ENCODE results near the gene BPGM. TPM values are rescaled to one million over a fixed set of nuclear protein-coding genes. Genes with fewer than 3 reads are reported as not detected.

BPGM gene
- total and polyA plus RNA-seq, 4 donors = 14.3 to 59.8 (median 19.5) TPM

GRCh38 chr7:134618756-134619530 is 27.7 kb upstream of the BPGM start:
- no peaks in the 10 kb centered on the region for H3K36me3 ChIP-seq (ENCODE audit: control insufficient read depth in 4 of 4, insufficient read depth in 4 of 4, low read length in 4 of 4)
- no peaks in the 10 kb centered on the region for H3K9me3 ChIP-seq (ENCODE audit: control insufficient read depth in 4 of 4, insufficient read depth in 3 of 4, low read length in 3 of 4)
- TF ChIP-seq CTCF (IDR thresholded peaks at IDR 0.05; ENCODE audit: control extremely low read depth, extremely low read depth) = no peak
- 63 to 78% methylated on average over 5 of the region's 5 CpGs for WGBS, 2 donors
- peaks cover 0 to 5% (median 4%) of the 10 kb centered on the region in 3 donors for H3K27me3 ChIP-seq (ENCODE audit: control insufficient read depth in 3 of 3, insufficient read depth in 3 of 3, low read length in 2 of 3)
- peaks cover 0 to 2% (median 0%) of the 10 kb centered on the region in 5 donors for H3K4me1 ChIP-seq (ENCODE audit: control insufficient read depth in 5 of 5, insufficient read depth in 5 of 5, low read length in 5 of 5)
- H3K9ac ChIP-seq (ENCODE audit: insufficient read depth in 1 of 2, low read length in 2 of 2) = no peak overlapping the region
- H3K4me3 ChIP-seq = no peak overlapping the region
- ATAC-seq (ENCODE audit: insufficient read depth, low FRiP score) (no peak), DNase-seq (no peak)
- no peak overlapping the region for H3K27ac ChIP-seq (ENCODE audit: low read depth in 1 of 2, low read length in 1 of 2)

GRCh38 chr7:134619627-134620331 is 26.9 kb upstream of the BPGM start:
- Histone ChIP-seq H3K4me3 (no peak overlapping the region), H3K27me3 (ENCODE audit: control insufficient read depth in 3 of 3, insufficient read depth in 3 of 3, low read length in 2 of 3) (peaks cover 0 to 9% (median 4%) of the 10 kb centered on the region in 3 donors), H3K27ac (ENCODE audit: low read depth in 1 of 2, low read length in 1 of 2) (no peak overlapping the region), H3K9me3 (ENCODE audit: control insufficient read depth in 4 of 4, insufficient read depth in 3 of 4, low read length in 3 of 4) (no peaks in the 10 kb centered on the region), H3K4me1 (ENCODE audit: control insufficient read depth in 5 of 5, insufficient read depth in 5 of 5, low read length in 5 of 5) (peaks cover 0 to 2% (median 0%) of the 10 kb centered on the region in 5 donors), H3K36me3 (ENCODE audit: control insufficient read depth in 4 of 4, insufficient read depth in 4 of 4, low read length in 4 of 4) (no peaks in the 10 kb centered on the region), H3K9ac (ENCODE audit: insufficient read depth in 1 of 2, low read length in 2 of 2) (no peak overlapping the region)
- WGBS, 2 donors = 75 to 78% methylated on average over 2 of the region's 2 CpGs
- no peak for TF ChIP-seq CTCF (IDR thresholded peaks at IDR 0.05; ENCODE audit: control extremely low read depth, extremely low read depth)
- DNase-seq (no peak), ATAC-seq (ENCODE audit: insufficient read depth, low FRiP score) (no peak)

- no peak overlapping the region for H3K9ac ChIP-seq (ENCODE audit: insufficient read depth in 1 of 2, low read length in 2 of 2)
- DNase-seq = no peak
- ATAC-seq (ENCODE audit: insufficient read depth, low FRiP score) = no peak
- H3K27me3 ChIP-seq (ENCODE audit: control insufficient read depth in 3 of 3, insufficient read depth in 3 of 3, low read length in 2 of 3) = peaks cover 0 to 16% (median 7%) of the 10 kb centered on the region in 3 donors
- no peaks in the 10 kb centered on the region for H3K9me3 ChIP-seq (ENCODE audit: control insufficient read depth in 4 of 4, insufficient read depth in 3 of 4, low read length in 3 of 4)
- H3K36me3 ChIP-seq (ENCODE audit: control insufficient read depth in 4 of 4, insufficient read depth in 4 of 4, low read length in 4 of 4) = no peaks in the 10 kb centered on the region
- H3K27ac ChIP-seq (ENCODE audit: low read depth in 1 of 2, low read length in 1 of 2) = no peak overlapping the region
- peaks cover 0 to 2% (median 0%) of the 10 kb centered on the region in 5 donors for H3K4me1 ChIP-seq (ENCODE audit: control insufficient read depth in 5 of 5, insufficient read depth in 5 of 5, low read length in 5 of 5)
- no peak overlapping the region for H3K4me3 ChIP-seq
- no peak for TF ChIP-seq CTCF (IDR thresholded peaks at IDR 0.05; ENCODE audit: control extremely low read depth, extremely low read depth)
- WGBS, 2 donors = 80 to 85% methylated on average over 7 of the region's 7 CpGs
Observed at GRCh38 chr7:134622303-134622995, 24.2 kb upstream of the BPGM start.
